ENCODE results near the gene UMAD1.
"Not testable (repeated sequence)": the region's sequence is repeated elsewhere in the genome, so short reads cannot be mapped to it uniquely, and the experiment has no call there.

UMAD1 gene

DNA sequence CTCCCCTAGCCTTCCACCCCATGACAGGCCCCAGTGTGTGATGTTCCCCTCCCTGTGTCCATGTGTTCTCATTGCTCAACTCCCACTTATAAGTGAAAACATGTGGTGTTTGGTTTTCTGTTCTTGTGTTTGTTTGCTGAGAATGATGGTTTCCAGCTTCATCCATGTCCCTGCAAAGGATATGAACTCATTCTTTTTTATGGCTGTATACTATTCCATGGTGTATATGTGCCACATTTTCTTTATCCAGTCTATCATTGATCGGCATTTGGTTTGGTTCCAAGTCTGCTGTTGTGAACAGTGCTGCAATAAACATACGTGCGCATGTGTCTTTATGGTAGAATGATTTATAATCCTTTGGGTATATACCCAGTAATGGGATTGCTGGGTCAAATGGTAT lies 15.9 kb downstream of the UMAD1 start:
- not testable (repeated sequence) for H3K36me3 ChIP-seq (ENCODE audit: control insufficient read depth in 1 of 2, insufficient read depth in 2 of 2, low read length in 2 of 2); H4K91ac ChIP-seq (ENCODE audit: low read depth, low read length); H3K4me1 ChIP-seq (ENCODE audit: control insufficient read depth in 1 of 2, insufficient read depth in 2 of 2, low read length in 2 of 2); H3K4me3 ChIP-seq (ENCODE audit: low read depth, low read length); H3K18ac ChIP-seq (ENCODE audit: low read length); H3K9me3 ChIP-seq (ENCODE audit: insufficient read depth, low read depth, low read length); DNase-seq; H3K79me2 ChIP-seq (ENCODE audit: control insufficient read depth, insufficient read depth, low read length, poor library complexity); H3K27ac ChIP-seq (ENCODE audit: low read depth, low read length); H2BK120ac ChIP-seq (ENCODE audit: insufficient read depth, low read length, poor library complexity); H3K79me1 ChIP-seq (ENCODE audit: low read length); H3K23ac ChIP-seq (ENCODE audit: low read length); H2AFZ ChIP-seq (ENCODE audit: insufficient read depth, low read length, poor library complexity); H3K9ac ChIP-seq (ENCODE audit: low read length); H3K27me3 ChIP-seq (ENCODE audit: insufficient read depth, low read length); H2AK5ac ChIP-seq (ENCODE audit: low read length); H3K14ac ChIP-seq (ENCODE audit: low read length); H2BK5ac ChIP-seq (ENCODE audit: low read depth, low read length, poor library complexity); H2BK12ac ChIP-seq (ENCODE audit: low read length); H3K4ac ChIP-seq (ENCODE audit: low read depth, low read length); H4K12ac ChIP-seq (ENCODE audit: low read depth, low read length); H3K4me2 ChIP-seq (ENCODE audit: low read length); H4K8ac ChIP-seq (ENCODE audit: low read depth, low read length)
- no CpG with 5 or more reads among the region's 3 CpGs for WGBS (ENCODE audit: extremely low coverage, insufficient coverage, insufficient read length)

DNA sequence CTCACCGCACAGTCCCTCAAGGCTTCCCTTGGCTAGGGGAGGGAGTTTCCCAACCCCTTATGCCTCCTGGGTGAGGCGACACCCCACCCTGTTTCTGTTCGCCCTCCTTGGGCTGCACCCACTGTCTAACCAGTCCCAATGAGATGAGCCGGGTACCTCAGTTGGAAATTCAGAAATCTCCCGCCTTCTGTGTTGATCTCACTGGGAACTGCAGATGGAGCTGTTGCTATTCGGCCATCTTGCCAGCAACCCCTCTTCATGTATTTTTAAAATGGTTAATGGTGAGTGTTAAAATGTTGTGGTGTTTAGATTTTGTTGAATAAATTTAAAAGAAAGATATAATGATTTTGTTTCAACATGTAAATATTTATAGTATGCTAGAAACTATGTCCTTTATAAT lies 22.0 kb downstream of the UMAD1 start:
- H3K23ac ChIP-seq (ENCODE audit: low read length) = no peak overlapping the region
- no peak overlapping the region for H3K4ac ChIP-seq (ENCODE audit: low read depth, low read length)
- no peak overlapping the region for H4K91ac ChIP-seq (ENCODE audit: low read depth, low read length)
- no peak overlapping the region for H3K18ac ChIP-seq (ENCODE audit: low read length)
- H3K4me2 ChIP-seq (ENCODE audit: low read length) = no peak overlapping the region
- no peak overlapping the region for H4K12ac ChIP-seq (ENCODE audit: low read depth, low read length)
- peaks cover 0 to 3% of the 10 kb centered on the region in 2 experiments for H3K36me3 ChIP-seq (ENCODE audit: control insufficient read depth in 1 of 2, insufficient read depth in 2 of 2, low read length in 2 of 2)
- H2BK5ac ChIP-seq (ENCODE audit: low read depth, low read length, poor library complexity) = no peak overlapping the region
- no CpG with 5 or more reads among the region's 6 CpGs for WGBS (ENCODE audit: extremely low coverage, insufficient coverage, insufficient read length)
- no peaks in the 10 kb centered on the region for H3K9me3 ChIP-seq (ENCODE audit: insufficient read depth, low read depth, low read length)
- H2AFZ ChIP-seq (ENCODE audit: insufficient read depth, low read length, poor library complexity) = no peak overlapping the region
- no peak overlapping the region for H3K9ac ChIP-seq (ENCODE audit: low read length)
- no peak overlapping the region for H2AK5ac ChIP-seq (ENCODE audit: low read length)
- H3K27me3 ChIP-seq (ENCODE audit: insufficient read depth, low read length) = no peaks in the 10 kb centered on the region
- peak in 1 of 2 donors; percentile 11 for DNase-seq
- no peak overlapping the region for H2BK12ac ChIP-seq (ENCODE audit: low read length)
- H2BK120ac ChIP-seq (ENCODE audit: insufficient read depth, low read length, poor library complexity) = no peak overlapping the region
- no peak overlapping the region for H3K27ac ChIP-seq (ENCODE audit: low read depth, low read length)
- no peaks in the 10 kb centered on the region for H3K79me2 ChIP-seq (ENCODE audit: control insufficient read depth, insufficient read depth, low read length, poor library complexity)
- no peaks in the 10 kb centered on the region for H3K79me1 ChIP-seq (ENCODE audit: low read length)
- no peak overlapping the region for H3K14ac ChIP-seq (ENCODE audit: low read length)
- peaks cover 0 to 2% of the 10 kb centered on the region in 2 experiments for H3K4me1 ChIP-seq (ENCODE audit: control insufficient read depth in 1 of 2, insufficient read depth in 2 of 2, low read length in 2 of 2)
- H3K4me3 ChIP-seq (ENCODE audit: low read depth, low read length) = no peak overlapping the region
- no peak overlapping the region for H4K8ac ChIP-seq (ENCODE audit: low read depth, low read length)

DNA sequence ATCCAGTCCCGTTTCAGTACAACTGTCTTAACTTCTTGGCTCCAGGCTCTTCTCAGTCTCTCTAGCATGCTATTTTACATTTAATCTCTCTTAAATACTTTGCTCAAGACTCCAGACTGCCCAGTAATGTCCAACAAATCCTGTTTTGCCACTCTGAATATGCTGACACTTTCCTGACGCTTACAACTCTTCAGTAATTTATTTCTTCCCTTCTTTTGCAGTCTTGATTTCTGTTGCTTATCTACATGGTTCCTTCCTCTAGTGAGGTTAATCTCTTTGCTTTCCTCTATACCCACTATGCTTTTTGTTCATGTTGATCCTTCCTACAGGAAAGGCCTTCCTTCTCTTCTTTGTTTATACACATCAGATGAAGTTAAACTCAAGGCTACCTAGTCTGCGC lies 23.7 kb downstream of the UMAD1 start:
- Histone ChIP-seq H3K36me3 (ENCODE audit: control insufficient read depth in 1 of 2, insufficient read depth in 2 of 2, low read length in 2 of 2) (peaks cover 0 to 3% of the 10 kb centered on the region in 2 experiments), H3K23ac (ENCODE audit: low read length) (no peak overlapping the region), H4K91ac (ENCODE audit: low read depth, low read length) (no peak overlapping the region), H2AFZ (ENCODE audit: insufficient read depth, low read length, poor library complexity) (no peak overlapping the region), H3K4ac (ENCODE audit: low read depth, low read length) (no peak overlapping the region), H3K4me2 (ENCODE audit: low read length) (no peak overlapping the region), H3K9ac (ENCODE audit: low read length) (no peak overlapping the region), H2BK12ac (ENCODE audit: low read length) (no peak overlapping the region), H3K18ac (ENCODE audit: low read length) (no peak overlapping the region), H2AK5ac (ENCODE audit: low read length) (no peak overlapping the region), H3K4me3 (ENCODE audit: low read depth, low read length) (no peak overlapping the region), H3K79me2 (ENCODE audit: control insufficient read depth, insufficient read depth, low read length, poor library complexity) (no peaks in the 10 kb centered on the region), H3K9me3 (ENCODE audit: insufficient read depth, low read depth, low read length) (no peaks in the 10 kb centered on the region), H2BK120ac (ENCODE audit: insufficient read depth, low read length, poor library complexity) (no peak overlapping the region), H4K8ac (ENCODE audit: low read depth, low read length) (no peak overlapping the region), H3K14ac (ENCODE audit: low read length) (no peak overlapping the region), H3K79me1 (ENCODE audit: low read length) (no peaks in the 10 kb centered on the region), H3K27me3 (ENCODE audit: insufficient read depth, low read length) (no peaks in the 10 kb centered on the region), H4K12ac (ENCODE audit: low read depth, low read length) (no peak overlapping the region), H3K27ac (ENCODE audit: low read depth, low read length) (no peak overlapping the region), H2BK5ac (ENCODE audit: low read depth, low read length, poor library complexity) (no peak overlapping the region), H3K4me1 (ENCODE audit: control insufficient read depth in 1 of 2, insufficient read depth in 2 of 2, low read length in 2 of 2) (peaks cover 0 to 2% of the 10 kb centered on the region in 2 experiments)
- 100% methylated on average over 1 of the region's 3 CpGs for WGBS (ENCODE audit: extremely low coverage, insufficient coverage, insufficient read length)
- peak in 1 of 2 donors; percentile 13 for DNase-seq

GRCh38 chr7:7665031-7665430 lies 24.5 kb downstream of the UMAD1 start:
- Histone ChIP-seq H3K9ac (ENCODE audit: low read length) (no peak overlapping the region), H2BK5ac (ENCODE audit: low read depth, low read length, poor library complexity) (no peak overlapping the region)

More at GRCh38 chr7:7665031-7665430, 24.5 kb downstream of the UMAD1 start:
- Histone ChIP-seq H2BK12ac (ENCODE audit: low read length) (no peak overlapping the region), H4K91ac (ENCODE audit: low read depth, low read length) (no peak overlapping the region), H3K79me1 (ENCODE audit: low read length) (no peaks in the 10 kb centered on the region), H3K36me3 (ENCODE audit: control insufficient read depth in 1 of 2, insufficient read depth in 2 of 2, low read length in 2 of 2) (peaks cover 0 to 3% of the 10 kb centered on the region in 2 experiments), H2AK5ac (ENCODE audit: low read length) (no peak overlapping the region), H4K12ac (ENCODE audit: low read depth, low read length) (no peak overlapping the region), H4K8ac (ENCODE audit: low read depth, low read length) (no peak overlapping the region), H3K4me1 (ENCODE audit: control insufficient read depth in 1 of 2, insufficient read depth in 2 of 2, low read length in 2 of 2) (peaks cover 0 to 2% of the 10 kb centered on the region in 2 experiments), H3K18ac (ENCODE audit: low read length) (no peak overlapping the region), H2BK120ac (ENCODE audit: insufficient read depth, low read length, poor library complexity) (no peak overlapping the region), H2AFZ (ENCODE audit: insufficient read depth, low read length, poor library complexity) (no peak overlapping the region), H3K27ac (ENCODE audit: low read depth, low read length) (no peak overlapping the region), H3K4me3 (ENCODE audit: low read depth, low read length) (no peak overlapping the region), H3K79me2 (ENCODE audit: control insufficient read depth, insufficient read depth, low read length, poor library complexity) (no peaks in the 10 kb centered on the region), H3K4ac (ENCODE audit: low read depth, low read length) (no peak overlapping the region), H3K4me2 (ENCODE audit: low read length) (no peak overlapping the region), H3K9me3 (ENCODE audit: insufficient read depth, low read depth, low read length) (no peaks in the 10 kb centered on the region), H3K27me3 (ENCODE audit: insufficient read depth, low read length) (no peaks in the 10 kb centered on the region), H3K14ac (ENCODE audit: low read length) (no peak overlapping the region), H3K23ac (ENCODE audit: low read length) (no peak overlapping the region)
- no CpG with 5 or more reads among the region's 1 CpG for whole genome bisulfite sequencing (ENCODE audit: extremely low coverage, insufficient coverage, insufficient read length)
- no peak for DNase-seq

Measured in trophoblast cell (in vitro differentiated cells and primary cell).